Breast epithelium (tissue), 3 donors: Measurements from ENCODE around the gene PRR35.

ENCODE experiments used
- POLR2AphosphoS5 ChIP-seq, 3 donors: sonication (generic); formaldehyde crosslinking; IDR thresholded peaks; one replicate each; pipeline ENCODE4 v1.6.1; 2017; ENCODE audit warnings: antibody characterized with exemption in 3 of 3
- TF ChIP-seq, protein P1 (sequence below), 3 donors: fragments of 450-650 bp; IDR thresholded peaks; one replicate each; pipeline ENCODE4 v1.5.1; 2016 to 2017; ENCODE audit warnings: antibody characterized with exemption in 3 of 3, mild to moderate bottlenecking in 3 of 3, moderate library complexity in 3 of 3

DNA sequence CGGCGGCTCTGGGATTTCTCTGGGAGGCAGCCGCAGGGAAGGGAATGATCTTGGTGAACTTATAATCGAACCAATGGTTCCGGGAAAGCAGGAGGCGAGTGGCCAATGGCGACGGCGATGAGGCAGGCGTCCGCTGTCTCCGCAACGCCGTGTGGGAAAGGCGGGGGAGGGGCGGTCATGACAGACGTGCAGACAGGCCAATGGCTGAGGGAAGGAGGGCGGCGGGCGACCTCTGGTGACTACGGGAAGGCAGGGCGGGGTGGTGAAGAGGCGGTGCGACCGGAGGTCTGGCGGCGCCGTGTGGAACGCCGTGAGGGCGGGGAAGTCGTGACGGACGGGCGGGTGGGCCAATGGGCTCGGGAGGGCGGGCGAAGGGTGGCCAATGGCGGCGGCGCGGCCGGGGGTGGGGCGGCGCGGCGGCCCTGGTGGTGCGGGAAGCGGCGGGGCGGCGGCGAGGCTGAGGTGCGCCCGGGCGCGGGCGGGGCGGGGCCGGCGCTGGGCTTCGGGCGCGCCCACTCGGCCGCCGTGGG is 29.5 kb downstream of the PRR35 start, which contains the start of gene RAB40C:
- peak; percentile 15 to 89 (median 81) for TF ChIP-seq POLR2AphosphoS5 (IDR thresholded peaks at IDR 0.05)
- TF ChIP-seq, protein P1, sequence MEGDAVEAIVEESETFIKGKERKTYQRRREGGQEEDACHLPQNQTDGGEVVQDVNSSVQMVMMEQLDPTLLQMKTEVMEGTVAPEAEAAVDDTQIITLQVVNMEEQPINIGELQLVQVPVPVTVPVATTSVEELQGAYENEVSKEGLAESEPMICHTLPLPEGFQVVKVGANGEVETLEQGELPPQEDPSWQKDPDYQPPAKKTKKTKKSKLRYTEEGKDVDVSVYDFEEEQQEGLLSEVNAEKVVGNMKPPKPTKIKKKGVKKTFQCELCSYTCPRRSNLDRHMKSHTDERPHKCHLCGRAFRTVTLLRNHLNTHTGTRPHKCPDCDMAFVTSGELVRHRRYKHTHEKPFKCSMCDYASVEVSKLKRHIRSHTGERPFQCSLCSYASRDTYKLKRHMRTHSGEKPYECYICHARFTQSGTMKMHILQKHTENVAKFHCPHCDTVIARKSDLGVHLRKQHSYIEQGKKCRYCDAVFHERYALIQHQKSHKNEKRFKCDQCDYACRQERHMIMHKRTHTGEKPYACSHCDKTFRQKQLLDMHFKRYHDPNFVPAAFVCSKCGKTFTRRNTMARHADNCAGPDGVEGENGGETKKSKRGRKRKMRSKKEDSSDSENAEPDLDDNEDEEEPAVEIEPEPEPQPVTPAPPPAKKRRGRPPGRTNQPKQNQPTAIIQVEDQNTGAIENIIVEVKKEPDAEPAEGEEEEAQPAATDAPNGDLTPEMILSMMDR (IDR thresholded peaks at IDR 0.05): peak in 1 of 3 donors; percentile 21
